BE2C (cell line): ENCODE measurements around the gene DGKI. TPM values are rescaled to one million over a fixed set of nuclear protein-coding genes. Genes with fewer than 3 reads are reported as not detected.

ENCODE experiments used
- DNase-seq: peaks from one replicate; pipeline ENCODE4 v3.0.0-alpha.2; 2020
- H3K27me3 ChIP-seq: fragments of 250-450 bp; sonication (Bioruptor Pico); 2 replicates; pipeline ENCODE4 v1.5.1; 2020; ENCODE audit warnings: mild to moderate bottlenecking
- H3K36me3 ChIP-seq: fragments of 250-450 bp; sonication (Bioruptor Pico); 2 replicates; pipeline ENCODE4 v1.5.1; 2020; ENCODE audit warnings: mild to moderate bottlenecking
- H3K4me1 ChIP-seq: fragments of 250-450 bp; sonication (Bioruptor Pico); 2 replicates; pipeline ENCODE4 v1.5.1; 2020
- H3K4me3 ChIP-seq: 2 replicates; pipeline ENCODE4 v1.5.1; 2011; ENCODE audit warnings: low read depth, low read length
- H3K9me3 ChIP-seq: fragments of 250-450 bp; sonication (Bioruptor Pico); 2 replicates; pipeline ENCODE4 v1.5.1; 2020
- polyA plus RNA-seq: library from polyadenylated mRNA; unstranded; fragments of >200 nt; gene quantifications from one replicate; pipeline ENCODE4 v1.2.1, GENCODE V29; 2012; ENCODE audit warnings: low read depth, missing spikeins; ENCODE audit not compliant: insufficient read length, insufficient read depth
- TF ChIP-seq, protein P1 (sequence below): IDR thresholded peaks from 2 replicates; pipeline ENCODE4 v1.5.1; 2012; ENCODE audit warnings: mild to moderate bottlenecking, low read depth, low read length

DGKI gene
- polyA plus RNA-seq: 4.0 TPM

GRCh38 chr7:137846827-137847567 lies at the start of gene DGKI:
DGKI (minus strand) TSS chr7:137846974.
- TF ChIP-seq, protein P1, sequence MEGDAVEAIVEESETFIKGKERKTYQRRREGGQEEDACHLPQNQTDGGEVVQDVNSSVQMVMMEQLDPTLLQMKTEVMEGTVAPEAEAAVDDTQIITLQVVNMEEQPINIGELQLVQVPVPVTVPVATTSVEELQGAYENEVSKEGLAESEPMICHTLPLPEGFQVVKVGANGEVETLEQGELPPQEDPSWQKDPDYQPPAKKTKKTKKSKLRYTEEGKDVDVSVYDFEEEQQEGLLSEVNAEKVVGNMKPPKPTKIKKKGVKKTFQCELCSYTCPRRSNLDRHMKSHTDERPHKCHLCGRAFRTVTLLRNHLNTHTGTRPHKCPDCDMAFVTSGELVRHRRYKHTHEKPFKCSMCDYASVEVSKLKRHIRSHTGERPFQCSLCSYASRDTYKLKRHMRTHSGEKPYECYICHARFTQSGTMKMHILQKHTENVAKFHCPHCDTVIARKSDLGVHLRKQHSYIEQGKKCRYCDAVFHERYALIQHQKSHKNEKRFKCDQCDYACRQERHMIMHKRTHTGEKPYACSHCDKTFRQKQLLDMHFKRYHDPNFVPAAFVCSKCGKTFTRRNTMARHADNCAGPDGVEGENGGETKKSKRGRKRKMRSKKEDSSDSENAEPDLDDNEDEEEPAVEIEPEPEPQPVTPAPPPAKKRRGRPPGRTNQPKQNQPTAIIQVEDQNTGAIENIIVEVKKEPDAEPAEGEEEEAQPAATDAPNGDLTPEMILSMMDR: no peak
- no peaks in the 10 kb centered on the region for H3K9me3 ChIP-seq
- no peaks in the 10 kb centered on the region for H3K36me3 ChIP-seq
- peak; percentile 73 for DNase-seq
- H3K4me1 ChIP-seq: no peaks in the 10 kb centered on the region
- H3K27me3 ChIP-seq: peaks cover 27% of the 10 kb centered on the region
- H3K4me3 ChIP-seq: peak within 1 kb of the TSS; percentile 59

- peaks cover 9% of the 10 kb centered on the region for H3K4me1 ChIP-seq
- no peaks in the 10 kb centered on the region for H3K9me3 ChIP-seq
- TF ChIP-seq, protein P1: no peak
- H3K27me3 ChIP-seq: no peaks in the 10 kb centered on the region
- H3K4me3 ChIP-seq: no peak overlapping the region
- H3K36me3 ChIP-seq: no peaks in the 10 kb centered on the region; the same call in none of the 2 replicates
- DNase-seq: no peak
Measured at GRCh38 chr7:137895301-137896221, 48.8 kb upstream of the DGKI start.

DNA sequence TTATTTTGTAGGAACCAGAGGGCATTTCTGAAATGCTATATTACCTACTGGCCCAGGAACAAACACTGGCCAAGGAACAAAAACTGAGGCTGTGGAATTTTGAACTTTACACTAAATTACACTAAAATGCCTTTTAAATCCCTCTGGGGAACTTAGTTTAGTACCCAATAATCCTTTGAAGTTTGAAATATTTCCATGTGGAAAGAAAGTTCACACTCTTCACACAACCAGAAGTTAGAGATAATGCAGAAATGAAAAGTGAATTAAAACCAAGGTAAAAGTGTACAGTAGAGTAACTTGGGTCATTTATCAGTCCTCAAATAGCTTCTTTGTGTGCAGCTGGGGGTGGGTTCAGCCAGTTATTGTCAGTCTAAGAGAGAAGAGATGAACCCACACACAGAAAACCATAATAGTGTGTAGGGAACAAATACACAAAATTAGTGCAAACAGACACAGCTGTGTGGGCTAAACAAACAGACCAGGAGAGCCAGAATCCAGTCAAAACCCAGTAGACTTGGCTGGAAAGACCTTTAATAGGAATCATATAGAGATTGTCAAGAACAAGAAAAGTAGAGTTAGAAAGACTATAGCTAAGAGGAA lies 46.5 kb upstream of the DGKI start:
- no peaks in the 10 kb centered on the region for H3K9me3 ChIP-seq
- H3K27me3 ChIP-seq: no peaks in the 10 kb centered on the region
- no peaks in the 10 kb centered on the region for H3K4me1 ChIP-seq
- no peak for DNase-seq
- no peak overlapping the region for H3K4me3 ChIP-seq
- TF ChIP-seq, protein P1: no peak
- H3K36me3 ChIP-seq: no peaks in the 10 kb centered on the region; the same call in none of the 2 replicates

- Histone ChIP-seq H3K27me3 (no peaks in the 10 kb centered on the region), H3K9me3 (no peaks in the 10 kb centered on the region), H3K4me1 (no peaks in the 10 kb centered on the region), H3K36me3 (no peaks in the 10 kb centered on the region; the same call in none of the 2 replicates), H3K4me3 (no peak overlapping the region)
- DNase-seq: no peak
- TF ChIP-seq, protein P1: no peak
Measured at GRCh38 chr7:137891016-137891655, 44.4 kb upstream of the DGKI start.

GRCh38 chr7:137890449-137890921 lies 43.7 kb upstream of the DGKI start:
- TF ChIP-seq, protein P1: no peak
- Histone ChIP-seq H3K4me3 (no peak overlapping the region), H3K4me1 (no peaks in the 10 kb centered on the region), H3K36me3 (no peaks in the 10 kb centered on the region; the same call in 1 of the 2 replicates), H3K27me3 (no peaks in the 10 kb centered on the region), H3K9me3 (no peaks in the 10 kb centered on the region)
- no peak for DNase-seq
